Loucy (cell line): Measurements from ENCODE around the gene IGFALS.

ENCODE experiments used
- H2AFZ ChIP-seq: fragments of 200-600 bp; sonication (generic); 2 replicates; pipeline ENCODE4 v1.6.0; 2016; ENCODE audit warnings: antibody characterized with exemption, mild to moderate bottlenecking, low read length, moderate library complexity
- H3F3A ChIP-seq: fragments of 200-600 bp; 2 replicates; pipeline ENCODE4 v1.6.0; 2016; ENCODE audit warnings: antibody characterized with exemption, low read depth, mild to moderate bottlenecking
- H3K27me3 ChIP-seq: fragments of 200-600 bp; sonication (generic); 2 replicates; pipeline ENCODE4 v1.6.1; 2014; ENCODE audit warnings: low read length, mild to moderate bottlenecking; ENCODE audit not compliant: insufficient read depth, poor library complexity, severe bottlenecking
- H3K36me3 ChIP-seq: fragments of 200-600 bp; sonication (generic); 2 replicates; pipeline ENCODE4 v1.6.1; 2016; ENCODE audit warnings: low read length; ENCODE audit not compliant: insufficient read depth
- H3K4me1 ChIP-seq: fragments of 200-600 bp; sonication (generic); 2 replicates; pipeline ENCODE4 v1.5.1; 2014; ENCODE audit warnings: low read length, mild to moderate bottlenecking; ENCODE audit not compliant: insufficient read depth, poor library complexity, severe bottlenecking
- H3K4me2 ChIP-seq: fragments of 200-600 bp; sonication (generic); 2 replicates; pipeline ENCODE4 v1.6.0; 2014; ENCODE audit warnings: antibody characterized with exemption, low read length, low read depth, mild to moderate bottlenecking; ENCODE audit not compliant: poor library complexity, severe bottlenecking
- H3K4me3 ChIP-seq: fragments of 200-600 bp; sonication (generic); 2 replicates; pipeline ENCODE4 v1.5.1; 2014; ENCODE audit warnings: low read length, mild to moderate bottlenecking, mixed read lengths; ENCODE audit not compliant: poor library complexity, severe bottlenecking
- H3K79me2 ChIP-seq: fragments of 200-600 bp; sonication (generic); 2 replicates; pipeline ENCODE4 v1.6.1; 2014; ENCODE audit warnings: low read length; ENCODE audit not compliant: insufficient read depth
- H3K9ac ChIP-seq: fragments of 200-600 bp; sonication (generic); 2 replicates; pipeline ENCODE4 v1.6.0; 2014; ENCODE audit warnings: mild to moderate bottlenecking, low read depth, low read length, moderate library complexity; ENCODE audit not compliant: poor library complexity, severe bottlenecking
- H3K9me2 ChIP-seq: fragments of 200-600 bp; sonication (generic); replicated peaks from 2 replicates; pipeline ENCODE4 v1.6.1; 2016; ENCODE audit warnings: low read depth, low read length, mixed read lengths
- H3K9me3 ChIP-seq: fragments of 200-600 bp; sonication (generic); 2 replicates; pipeline ENCODE4 v1.6.1; 2014; ENCODE audit warnings: mild to moderate bottlenecking, antibody characterized with exemption, low read length, low read depth; ENCODE audit not compliant: insufficient read depth
- H4K20me1 ChIP-seq: fragments of 200-600 bp; sonication (generic); 2 replicates; pipeline ENCODE4 v1.6.0; 2014; ENCODE audit warnings: antibody characterized with exemption, low read length, mild to moderate bottlenecking; ENCODE audit not compliant: insufficient read depth, poor library complexity, severe bottlenecking
- EZH2phosphoT487 ChIP-seq: fragments of 200-600 bp; IDR thresholded peaks from 2 replicates; pipeline ENCODE4 v1.6.1; 2018; ENCODE audit warnings: antibody characterized with exemption, mild to moderate bottlenecking, moderate library complexity, borderline replicate concordance
- TF ChIP-seq, protein P1 (sequence below): fragments of 200-600 bp; sonication (generic); conservative IDR thresholded peaks from 2 replicates; pipeline ENCODE4 v1.5.1; 2014; ENCODE audit warnings: mild to moderate bottlenecking, antibody characterized with exemption, low read length

IGFALS gene

GRCh38 chr16:1775846-1776671 is 17.4 kb downstream of the IGFALS start:
- H3K4me3 ChIP-seq: no peak overlapping the region
- no peaks in the 10 kb centered on the region for H3K4me1 ChIP-seq
- no peaks in the 10 kb centered on the region for H3K9me2 ChIP-seq
- no peaks in the 10 kb centered on the region for H3K36me3 ChIP-seq
- H3K27me3 ChIP-seq: no peaks in the 10 kb centered on the region
- TF ChIP-seq, protein P1, sequence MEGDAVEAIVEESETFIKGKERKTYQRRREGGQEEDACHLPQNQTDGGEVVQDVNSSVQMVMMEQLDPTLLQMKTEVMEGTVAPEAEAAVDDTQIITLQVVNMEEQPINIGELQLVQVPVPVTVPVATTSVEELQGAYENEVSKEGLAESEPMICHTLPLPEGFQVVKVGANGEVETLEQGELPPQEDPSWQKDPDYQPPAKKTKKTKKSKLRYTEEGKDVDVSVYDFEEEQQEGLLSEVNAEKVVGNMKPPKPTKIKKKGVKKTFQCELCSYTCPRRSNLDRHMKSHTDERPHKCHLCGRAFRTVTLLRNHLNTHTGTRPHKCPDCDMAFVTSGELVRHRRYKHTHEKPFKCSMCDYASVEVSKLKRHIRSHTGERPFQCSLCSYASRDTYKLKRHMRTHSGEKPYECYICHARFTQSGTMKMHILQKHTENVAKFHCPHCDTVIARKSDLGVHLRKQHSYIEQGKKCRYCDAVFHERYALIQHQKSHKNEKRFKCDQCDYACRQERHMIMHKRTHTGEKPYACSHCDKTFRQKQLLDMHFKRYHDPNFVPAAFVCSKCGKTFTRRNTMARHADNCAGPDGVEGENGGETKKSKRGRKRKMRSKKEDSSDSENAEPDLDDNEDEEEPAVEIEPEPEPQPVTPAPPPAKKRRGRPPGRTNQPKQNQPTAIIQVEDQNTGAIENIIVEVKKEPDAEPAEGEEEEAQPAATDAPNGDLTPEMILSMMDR: no peak
- TF ChIP-seq EZH2phosphoT487: no peak
- H3K9ac ChIP-seq: no peak overlapping the region
- H3K4me2 ChIP-seq: no peak overlapping the region
- peaks cover 34% of the 10 kb centered on the region; the same call in 1 of the 2 replicates for H3K79me2 ChIP-seq
- H3K9me3 ChIP-seq: no peaks in the 10 kb centered on the region
- no peak overlapping the region for H2AFZ ChIP-seq
- no peaks in the 10 kb centered on the region for H3F3A ChIP-seq
- peaks cover 10% of the 10 kb centered on the region for H4K20me1 ChIP-seq

- Histone ChIP-seq H2AFZ (no peak overlapping the region), H3K4me2 (no peak overlapping the region), H3K9ac (no peak overlapping the region), H3F3A (no peaks in the 10 kb centered on the region), H3K9me3 (no peaks in the 10 kb centered on the region), H3K79me2 (peaks cover 26% of the 10 kb centered on the region; the same call in 1 of the 2 replicates), H3K4me1 (no peaks in the 10 kb centered on the region), H3K4me3 (no peak overlapping the region), H3K9me2 (no peaks in the 10 kb centered on the region), H4K20me1 (peaks cover 10% of the 10 kb centered on the region), H3K36me3 (no peaks in the 10 kb centered on the region), H3K27me3 (no peaks in the 10 kb centered on the region)
- TF ChIP-seq, protein P1: no peak
- no peak for TF ChIP-seq EZH2phosphoT487
Observed at GRCh38 chr16:1775006-1775845, 18.3 kb downstream of the IGFALS start.

GRCh38 chr16:1774448-1774780 is 19.1 kb downstream of the IGFALS start:
- Histone ChIP-seq H3K79me2 (peaks cover 23% of the 10 kb centered on the region; the same call in 1 of the 2 replicates), H3K4me1 (no peaks in the 10 kb centered on the region), H3K9me3 (no peaks in the 10 kb centered on the region), H3F3A (no peaks in the 10 kb centered on the region), H3K9me2 (no peaks in the 10 kb centered on the region), H2AFZ (no peak overlapping the region), H3K36me3 (no peaks in the 10 kb centered on the region), H3K9ac (peak overlapping the region; percentile 86), H3K27me3 (no peaks in the 10 kb centered on the region), H3K4me3 (peak overlapping the region; percentile 95), H4K20me1 (peaks cover 10% of the 10 kb centered on the region), H3K4me2 (peak overlapping the region; percentile 83)
- TF ChIP-seq, protein P1: no peak
- TF ChIP-seq EZH2phosphoT487: no peak
